Measurements from ENCODE around the gene RMND5A.

Gene RMND5A

GRCh38 chr2:86825036-86825692 lies 105.1 kb downstream of the RMND5A start:
- TF ChIP-seq CTCF (IDR thresholded peaks at IDR 0.05) (no peak), ZFX (IDR thresholded peaks at IDR 0.05; ENCODE audit: borderline replicate concordance) (no peak)
- H3K27ac ChIP-seq: no peak overlapping the region

GRCh38 chr2:86825693-86826381 lies 105.7 kb downstream of the RMND5A start:
- no peak overlapping the region for H3K27ac ChIP-seq
- TF ChIP-seq CTCF (IDR thresholded peaks at IDR 0.05) (no peak), ZFX (IDR thresholded peaks at IDR 0.05; ENCODE audit: borderline replicate concordance) (no peak)

- no peak overlapping the region for H3K27ac ChIP-seq
- TF ChIP-seq ZFX (IDR thresholded peaks at IDR 0.05; ENCODE audit: borderline replicate concordance) (no peak), CTCF (IDR thresholded peaks at IDR 0.05) (no peak)
Measured at GRCh38 chr2:86826951-86827350, 106.9 kb downstream of the RMND5A start.
